Measurements from ENCODE around the gene SLC2A2.
"Not testable (repeated sequence)": the region's sequence is repeated elsewhere in the genome, so short reads cannot be mapped to it uniquely, and the experiment has no call there.

The SLC2A2 gene

DNA sequence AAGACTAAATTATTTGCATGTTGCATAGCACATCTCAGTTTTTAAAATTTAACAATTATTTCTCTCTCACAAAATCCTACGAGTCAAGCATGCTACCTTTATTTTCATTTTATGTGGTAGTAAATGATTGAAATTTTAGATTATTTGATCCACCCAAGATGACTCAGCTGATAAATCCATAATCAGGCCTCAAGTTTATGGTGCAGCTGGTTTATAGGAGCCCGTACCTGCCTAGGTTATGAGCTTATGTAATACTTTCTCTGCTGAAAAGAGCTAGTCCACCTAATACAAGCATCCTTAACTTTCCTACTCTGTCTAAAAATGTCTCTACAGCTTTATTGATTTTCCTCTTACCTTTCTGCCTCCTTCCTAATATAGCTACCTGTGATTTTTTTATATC is 41.2 kb downstream of the SLC2A2 start:
- no peak for DNase-seq (ENCODE audit: low spot score)

DNA sequence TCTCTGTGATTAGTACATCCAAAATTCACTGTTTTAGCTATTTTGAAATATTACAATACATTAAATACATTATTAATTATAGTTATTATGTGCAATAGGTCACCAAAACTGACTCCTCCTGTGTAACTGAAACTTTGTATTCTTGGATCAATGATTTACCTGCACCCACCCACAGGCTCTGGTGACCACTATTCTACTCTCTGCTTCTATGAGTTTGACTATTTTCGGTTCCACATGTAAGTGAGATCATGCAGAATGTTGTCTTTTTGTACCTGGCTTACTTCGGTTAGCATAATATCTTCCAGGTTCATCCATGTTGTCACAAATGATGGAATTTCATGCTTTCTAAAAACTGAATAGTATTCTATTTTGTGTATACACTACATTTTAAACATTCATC is 43.8 kb downstream of the SLC2A2 start:
- DNase-seq (ENCODE audit: low spot score), result no peak

DNA sequence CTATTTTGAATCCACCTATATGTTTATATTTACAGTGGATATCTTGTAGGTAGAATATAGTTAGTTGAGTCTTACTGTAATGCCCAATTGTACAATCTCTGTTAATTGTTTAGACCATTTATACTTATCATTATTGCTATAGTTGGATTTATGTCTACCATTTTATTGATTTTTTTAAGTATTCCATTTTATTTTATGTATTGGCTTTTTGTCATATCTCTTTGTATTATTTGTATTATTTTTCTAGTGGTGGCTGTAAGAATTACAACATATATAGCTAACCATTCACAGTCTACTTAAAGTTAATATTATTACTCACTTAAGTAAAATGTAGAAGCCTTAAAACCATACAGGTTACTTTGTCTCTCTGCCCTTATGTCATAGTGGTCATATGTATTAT is 46.1 kb downstream of the SLC2A2 start:
- DNase-seq (ENCODE audit: low spot score), result no peak

DNA sequence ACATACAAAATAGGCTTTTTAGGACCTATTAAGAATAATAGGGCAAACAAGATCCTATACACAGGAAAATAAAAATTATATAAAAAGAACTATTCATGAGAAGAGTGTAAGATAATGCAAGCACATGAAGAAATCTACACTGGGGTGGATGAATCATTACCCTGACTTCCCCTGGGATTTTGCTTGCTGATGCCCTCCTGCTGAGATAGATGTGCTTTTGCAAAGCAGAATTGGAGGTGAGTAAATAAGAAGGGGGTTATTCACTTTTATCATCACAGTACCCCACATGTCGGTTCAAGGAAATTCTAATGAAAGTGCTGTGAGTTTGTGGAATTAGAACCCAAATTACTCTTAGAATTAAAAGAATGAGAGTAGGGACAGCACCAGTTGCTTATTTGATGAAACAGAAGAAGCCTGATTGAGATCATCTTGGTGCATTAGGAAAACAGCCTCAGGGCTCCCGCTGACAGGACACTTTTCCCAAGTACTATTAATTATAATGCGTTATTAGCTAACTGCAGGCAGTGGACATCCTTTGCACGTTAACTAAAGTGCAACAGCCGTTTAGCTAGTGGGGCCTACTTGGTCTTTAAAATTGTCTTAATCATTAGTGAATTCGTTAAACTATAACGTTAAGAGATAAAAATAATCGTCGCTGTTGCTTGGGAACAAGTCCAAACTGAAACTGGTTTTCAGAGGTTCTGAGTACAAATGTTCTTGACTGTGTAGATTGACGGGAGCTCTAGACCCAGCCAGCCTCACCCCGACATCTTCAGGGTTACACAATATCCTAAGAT is 48.4 kb downstream of the SLC2A2 start:
- no peak for DNase-seq (ENCODE audit: low spot score)

DNA sequence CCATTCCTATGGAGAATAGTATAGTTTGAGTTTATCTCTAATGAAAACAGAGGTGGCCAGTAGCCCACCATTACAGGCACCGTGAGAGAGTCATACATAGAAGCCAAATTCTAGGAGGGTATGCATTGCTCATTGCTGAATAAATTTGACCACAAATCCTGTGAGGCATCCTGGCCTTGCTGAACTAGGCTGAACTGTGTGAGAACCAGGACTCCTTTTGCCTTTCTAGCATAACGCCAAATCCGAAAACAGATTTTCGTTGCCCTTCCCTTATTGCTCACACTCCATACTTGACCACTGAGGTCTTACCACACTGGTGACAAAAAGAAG is 50.4 kb downstream of the SLC2A2 start:
- DNase-seq (ENCODE audit: low spot score), result no peak

DNA sequence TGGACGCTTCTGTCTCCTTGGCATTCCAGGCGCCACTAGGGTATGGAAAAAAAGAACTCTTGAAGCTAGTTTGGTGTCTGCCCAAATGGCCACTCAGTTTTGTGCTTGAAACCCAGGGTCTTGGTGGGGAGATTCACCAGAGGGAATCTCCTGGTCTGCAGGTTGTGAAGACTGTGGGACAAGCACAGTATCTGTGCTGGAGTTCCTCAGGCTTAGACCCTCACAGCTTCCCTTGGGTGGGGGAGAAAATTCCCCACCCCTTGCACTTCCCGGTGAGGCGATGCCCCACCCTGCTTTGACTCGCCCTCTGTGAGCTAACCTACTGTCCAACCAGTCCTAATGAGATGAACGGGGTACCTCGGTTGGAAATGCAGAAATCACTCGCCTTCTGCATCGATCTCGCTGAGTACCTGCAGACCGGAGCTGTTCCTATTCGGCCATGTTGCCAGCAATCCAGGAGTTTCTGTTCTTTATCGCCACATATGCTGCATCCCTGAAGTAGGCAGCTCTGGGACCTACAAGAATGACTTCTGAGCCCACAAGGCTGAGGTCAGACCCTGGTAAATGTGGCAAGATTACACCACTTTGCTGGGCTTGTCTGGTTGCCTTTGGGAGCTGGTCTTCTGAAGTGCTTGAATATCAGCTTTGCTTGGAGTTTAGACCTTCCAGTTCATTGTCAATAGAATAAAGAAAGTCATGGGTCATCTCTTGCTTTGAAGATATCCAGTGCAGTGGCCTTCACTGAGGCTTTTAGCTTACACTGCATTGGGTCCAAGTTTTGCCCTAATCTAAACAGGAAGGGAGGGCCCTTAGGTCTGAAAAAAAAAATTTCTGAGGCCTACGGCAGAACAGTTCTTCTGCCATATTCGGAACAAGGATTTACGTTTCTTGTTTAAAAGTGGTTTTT is 51.0 kb downstream of the SLC2A2 start:
- no peak for DNase-seq (ENCODE audit: low spot score)

DNA sequence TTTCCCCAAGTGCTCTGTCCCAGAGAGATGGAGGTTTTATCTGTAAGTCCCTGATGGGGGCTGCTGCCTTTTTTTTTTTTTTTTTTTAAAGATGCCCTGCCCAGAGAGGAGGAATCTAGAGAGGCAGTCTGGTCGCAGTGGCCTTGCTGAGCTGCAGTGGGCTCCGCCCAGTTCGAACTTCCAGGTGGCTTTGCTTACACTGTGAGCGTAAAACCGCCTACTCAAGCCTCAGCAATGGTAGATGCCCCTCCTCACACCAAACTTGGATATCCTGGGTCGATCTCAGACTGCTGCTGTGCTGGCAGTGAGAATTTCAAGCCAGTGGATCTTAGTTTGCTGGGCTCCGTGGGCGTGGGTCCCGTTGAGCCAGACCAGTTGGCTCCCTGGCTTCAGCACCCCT is 51.6 kb downstream of the SLC2A2 start:
- DNase-seq (ENCODE audit: low spot score), result no peak

DNA sequence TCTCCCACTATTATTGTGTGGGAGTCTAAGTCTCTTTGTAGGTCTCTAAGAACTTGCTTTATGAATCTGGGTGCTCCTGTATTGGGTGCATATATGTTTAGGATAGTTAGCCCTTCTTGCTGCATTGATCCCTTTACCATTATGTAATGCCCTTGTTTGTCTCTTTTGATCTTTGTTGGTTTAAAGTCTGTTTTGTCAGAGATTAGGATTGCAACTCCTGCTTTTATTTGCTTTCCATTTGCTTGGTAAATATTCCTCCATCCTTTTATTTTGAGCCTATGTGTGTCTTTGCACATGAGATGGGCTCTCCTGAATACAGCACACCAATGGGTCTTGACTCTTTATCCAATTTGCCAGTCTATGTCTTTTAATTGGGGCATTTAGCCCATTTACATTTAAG is 53.6 kb downstream of the SLC2A2 start:
- not testable (repeated sequence) for DNase-seq (ENCODE audit: low spot score)

DNA sequence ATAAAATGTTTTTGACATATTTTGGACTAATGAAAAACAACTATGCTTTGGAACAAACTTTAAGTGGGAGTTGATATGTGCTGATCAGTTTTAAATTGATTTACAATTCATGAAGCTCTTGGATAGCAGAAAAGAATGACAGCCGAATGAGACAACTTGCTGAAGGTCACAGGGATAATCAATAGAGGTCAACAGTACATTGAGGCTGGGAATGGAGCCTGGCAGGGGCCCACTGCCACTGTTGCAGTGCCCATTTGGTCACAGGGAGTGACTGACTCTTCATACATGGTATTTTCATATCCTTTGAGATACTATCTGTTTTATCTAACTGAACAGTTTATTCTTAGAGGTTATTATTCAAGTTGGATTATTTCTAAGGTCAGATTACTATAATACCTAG is 59.4 kb downstream of the SLC2A2 start:
- DNase-seq (ENCODE audit: low spot score), result no peak

DNA sequence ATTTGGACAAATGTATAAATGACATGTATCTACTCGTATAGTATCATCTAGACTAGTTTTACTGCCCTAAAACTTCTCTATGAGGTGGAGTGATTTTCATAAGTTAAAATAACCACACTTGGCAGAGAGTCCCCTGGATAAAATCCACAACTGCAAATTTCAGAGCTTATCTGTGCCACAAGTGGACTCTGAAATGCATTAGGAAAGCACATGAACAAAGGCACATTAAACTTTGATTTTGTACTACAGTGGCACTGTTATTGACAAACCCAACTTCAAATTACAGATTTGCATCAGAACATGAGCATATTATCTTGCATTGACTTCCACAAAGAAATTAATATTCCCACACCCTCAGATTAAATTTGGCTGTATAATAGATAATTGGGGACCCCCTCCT is 60.0 kb downstream of the SLC2A2 start:
- no peak for DNase-seq (ENCODE audit: low spot score)

DNA sequence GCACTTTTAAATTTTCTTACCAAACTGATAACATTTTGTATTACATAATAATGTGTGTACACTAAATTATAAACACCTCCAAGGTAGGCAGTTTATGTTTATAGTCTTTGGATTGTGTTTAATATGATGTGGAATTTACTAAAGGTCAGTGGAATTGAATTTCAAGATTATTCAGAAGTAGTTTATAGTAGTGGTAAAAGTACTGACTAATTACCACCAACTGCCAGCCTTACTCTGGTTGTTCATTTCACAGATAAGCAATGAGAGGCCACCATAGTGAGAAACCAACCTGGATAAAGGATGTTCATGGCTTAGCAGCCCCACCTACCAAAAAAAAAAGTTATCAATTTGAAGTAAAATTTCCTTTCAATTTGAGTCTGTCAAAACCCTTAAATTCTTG is 64.1 kb downstream of the SLC2A2 start:
- DNase-seq (ENCODE audit: low spot score), result no peak

DNA sequence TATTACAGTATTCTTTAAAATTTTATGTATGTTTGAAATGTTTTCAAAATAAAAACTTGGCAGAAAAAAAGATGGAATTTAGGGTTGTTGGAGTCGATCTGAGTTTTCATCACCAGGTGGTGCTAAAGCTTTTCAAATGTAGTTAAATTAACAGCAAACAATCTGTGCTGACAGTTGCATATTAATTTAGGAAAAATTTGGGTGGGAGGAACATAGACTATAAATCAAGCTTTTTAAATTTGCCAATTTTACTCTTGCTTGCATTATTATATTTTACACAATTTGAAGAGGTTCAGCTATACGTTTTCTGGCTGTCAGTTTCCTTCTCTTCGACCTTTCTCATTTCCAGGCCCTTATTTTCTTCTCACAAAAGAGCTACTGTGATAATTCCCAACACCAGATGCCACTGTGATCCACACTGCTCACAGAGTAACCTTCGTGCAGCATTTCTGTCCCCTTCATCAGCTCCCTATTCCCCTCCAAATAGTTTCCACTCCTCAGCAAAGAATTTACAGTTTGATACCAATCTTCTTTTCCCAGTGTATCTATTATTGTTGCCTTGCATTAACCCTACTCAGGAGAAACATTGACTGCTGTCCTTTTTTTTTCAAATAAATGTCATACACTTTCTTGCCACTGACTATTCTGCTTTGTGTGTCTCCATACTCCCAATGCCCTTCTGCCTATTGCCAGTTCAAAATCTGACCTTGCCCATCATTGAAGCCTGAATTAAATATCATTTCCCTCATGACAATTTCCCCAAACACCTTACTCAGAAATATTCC is 64.7 kb downstream of the SLC2A2 start:
- peak; percentile 29 for DNase-seq (ENCODE audit: low spot score)

DNA sequence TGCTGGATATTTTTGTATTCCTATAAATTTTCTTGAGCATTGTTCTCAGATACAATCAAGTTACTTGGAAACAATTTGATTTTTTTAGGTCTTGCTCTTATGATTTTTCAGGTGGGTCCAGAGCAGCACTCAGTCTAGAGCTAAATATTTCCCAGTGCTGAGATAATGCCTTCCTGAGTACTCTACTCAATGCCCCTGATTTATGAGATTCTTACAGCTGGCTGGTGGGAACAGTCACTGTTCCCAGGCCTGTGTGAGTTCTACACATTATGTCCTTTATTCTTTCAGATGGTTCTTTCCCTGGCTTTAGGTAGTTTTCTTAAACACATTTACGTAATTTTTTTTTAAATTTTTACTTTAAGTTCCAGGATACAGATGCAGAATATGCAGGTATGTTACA is 67.1 kb downstream of the SLC2A2 start:
- DNase-seq (ENCODE audit: low spot score), result no peak

DNA sequence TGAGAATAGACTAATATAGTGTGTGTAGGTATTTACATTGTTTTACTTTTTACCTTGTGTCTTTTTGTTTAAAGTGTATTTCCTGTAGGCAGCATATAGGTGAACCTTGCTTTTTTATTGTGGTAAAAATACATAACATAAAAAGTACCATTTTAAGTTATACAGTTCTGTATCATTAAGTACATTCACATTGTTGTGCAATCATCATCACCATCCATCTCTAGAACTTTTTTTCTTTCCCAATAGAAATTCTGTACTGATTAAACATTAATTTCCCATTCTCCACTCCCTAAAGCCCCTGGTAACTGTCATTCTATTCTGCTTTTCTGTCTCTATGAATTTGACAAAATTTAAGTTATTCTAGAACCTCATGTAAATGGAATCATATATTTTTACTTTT is 69.9 kb downstream of the SLC2A2 start:
- DNase-seq (ENCODE audit: low spot score), result no peak

DNA sequence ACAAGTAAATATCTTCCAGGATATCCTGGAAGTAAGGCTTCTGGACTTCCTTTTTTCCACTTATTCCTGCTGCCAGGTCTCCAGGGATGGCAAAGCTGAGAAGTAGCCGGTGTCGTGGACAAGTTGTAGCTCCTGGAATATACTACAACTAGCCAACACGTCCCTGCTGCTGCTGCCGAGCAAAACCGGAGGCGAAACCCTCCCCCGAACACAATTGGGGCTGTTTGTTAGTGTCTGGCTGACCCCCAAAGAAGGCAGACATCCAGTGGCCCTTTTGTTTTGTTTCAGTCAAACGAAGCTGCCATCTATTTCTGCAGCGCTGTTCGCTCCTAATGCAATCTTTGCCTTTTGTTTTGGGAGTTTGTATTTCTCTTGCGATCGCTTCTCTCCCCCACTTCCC is 72.8 kb downstream of the SLC2A2 start:
- no peak for DNase-seq (ENCODE audit: low spot score)

DNA sequence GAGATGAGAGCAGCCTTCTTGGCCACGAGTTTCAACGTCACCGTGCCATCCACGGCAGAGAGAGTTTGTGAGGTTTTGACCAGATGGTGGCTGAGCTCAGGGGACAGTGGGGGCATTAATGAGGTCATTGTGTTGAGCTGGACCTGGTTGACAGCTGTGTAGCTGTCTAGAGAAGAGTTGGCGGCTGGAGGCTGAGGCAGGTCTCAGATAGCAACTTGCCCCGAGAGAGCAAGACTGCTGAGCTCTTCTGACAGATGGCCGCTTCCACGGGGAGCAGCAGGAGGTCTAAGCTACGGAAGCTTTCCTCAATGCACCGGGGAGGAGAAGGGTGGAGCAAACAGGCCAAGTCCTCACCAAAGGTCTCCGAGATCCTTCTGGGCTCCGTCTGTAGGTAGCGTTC is 73.3 kb downstream of the SLC2A2 start:
- DNase-seq (ENCODE audit: low spot score), result no peak

DNA sequence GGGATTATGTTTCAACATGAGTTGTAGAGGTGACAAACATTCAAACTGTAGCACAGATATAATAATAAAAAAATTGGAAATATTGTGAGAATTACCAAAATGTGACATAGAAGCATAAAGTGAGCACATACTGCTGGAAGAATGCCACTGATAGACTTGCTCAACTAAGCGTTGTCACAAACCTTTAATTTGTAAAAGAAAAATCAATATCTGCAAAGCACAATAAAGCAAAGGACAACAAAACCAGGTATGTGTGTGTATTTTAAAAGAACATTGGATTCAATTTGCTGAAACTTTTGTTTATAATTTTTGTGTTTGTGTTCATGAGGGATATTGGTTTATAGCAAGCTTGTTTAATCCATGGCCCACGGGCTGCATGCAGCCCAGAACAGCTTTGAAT is 77.3 kb downstream of the SLC2A2 start:
- DNase-seq (ENCODE audit: low spot score), result no peak

DNA sequence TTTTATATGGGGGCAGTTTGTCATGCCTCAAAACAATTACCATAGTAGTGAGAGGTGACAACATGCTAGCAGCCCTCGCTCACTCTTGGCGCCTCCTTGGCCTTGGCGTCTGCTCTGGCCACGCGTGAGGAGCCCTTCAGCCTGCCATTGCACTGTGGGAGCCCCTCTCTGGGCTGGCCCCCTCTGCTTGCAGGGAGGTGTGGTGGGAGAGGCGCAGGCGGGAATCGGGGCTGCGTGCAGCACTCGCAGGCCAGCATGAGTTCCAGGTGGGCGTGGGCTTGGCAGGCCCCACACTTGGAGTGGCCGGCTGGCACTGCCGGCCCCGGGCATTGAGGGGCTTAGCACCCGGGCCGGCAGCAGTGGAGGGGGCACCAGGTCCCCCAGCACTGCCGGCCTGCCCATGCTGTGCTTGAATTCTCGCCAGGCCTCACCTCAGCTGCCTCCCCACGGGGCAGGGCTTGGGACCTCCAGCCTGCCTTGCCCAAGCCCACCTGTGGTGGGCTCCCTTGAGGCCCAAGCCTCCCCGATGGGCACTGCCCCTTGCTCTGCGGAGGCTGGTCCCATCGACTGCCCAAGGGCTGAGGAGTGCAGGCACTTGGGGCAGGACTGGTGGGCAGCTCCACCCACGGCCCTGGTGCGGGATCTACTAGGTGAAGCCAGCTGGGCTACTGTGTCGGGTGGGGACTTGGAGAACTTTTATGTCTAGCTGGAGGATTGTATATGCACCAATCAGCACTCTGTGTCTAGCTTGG is 79.3 kb downstream of the SLC2A2 start:
- no peak for DNase-seq (ENCODE audit: low spot score)

Data from CD4-positive, alpha-beta T cell treated with Interleukin-2 at 100 ng/mL for 4 hours (primary cell).